K562 (cell line): ENCODE data around the gene NRXN3. TPM values are rescaled to one million over a fixed set of nuclear protein-coding genes. Genes with fewer than 3 reads are reported as not detected.

Experiments
- ATAC-seq: fragments of 200-7000 bp; cut with Tn5 transposase; 3 replicates; pipeline ENCODE4 v1.9.1; 2020; ENCODE audit warnings: moderate library complexity
- BruUV-seq: library from RNA; stranded (reverse); fragments of 400-500 nt; replicated peaks from 2 replicates; lab custom pipeline; 2021; lab: Mats Ljungman, UMichigan
- CTCF ChIA-PET: fragments of 300-600 bp; formaldehyde crosslinking; extraction: SDS; loops from one replicate; lab custom pipeline; 2021; ENCODE audit warnings: low intra/inter-chr PET ratio; lab: Yijun Ruan, JAX
- POLR2A ChIA-PET: fragments of 300-600, 350-650 bp; sonication (Branson Sonifier 250); formaldehyde crosslinking; extraction: SDS; loops from one replicate; lab custom pipeline; 2021; ENCODE audit warnings: antibody characterized with exemption, inconsistent platforms; lab: Yijun Ruan, JAX
- DNase-seq, 4 experiments: peaks; one replicate each; pipeline versions ENCODE4 v3.0.0 to v3.0.0-alpha.2; 2011 to 2018; ENCODE audit warnings: low spot score in 3 of 4, mixed read lengths in 3 of 4; ENCODE audit errors: extremely low read depth in 1 of 4
- FAIRE-seq: peaks from 2 replicates; lab custom pipeline; 2011; peaks lifted over from hg19 to GRCh38; lab: Jason Lieb, UNC
- H2AFZ ChIP-seq: 2 replicates; pipeline ENCODE4 v1.6.0; 2011; ENCODE audit warnings: low read depth, low read length, control low read depth, inconsistent platforms
- H3K27ac ChIP-seq: fragments of 200-600 bp; 3 replicates; pipeline ENCODE4 v1.8.0; 2011; ENCODE audit warnings: low read depth, mild to moderate bottlenecking, control low read depth, inconsistent platforms, low read length, moderate library complexity, mixed read lengths; ENCODE audit errors: extremely low read depth
- H3K27me3 ChIP-seq, 2 experiments: fragments of 300-600 bp in 1 of 2; 2 replicates in 1 of 2; 3 replicates in 1 of 2; pipeline versions ENCODE4 v1.6.0 to v1.8.0; 2011; ENCODE audit warnings: inconsistent platforms in 2 of 2, low read length in 2 of 2, mild to moderate bottlenecking in 1 of 2, mixed read lengths in 1 of 2, moderate library complexity in 1 of 2; ENCODE audit not compliant: control insufficient read depth in 2 of 2, insufficient read depth in 2 of 2
- H3K36me3 ChIP-seq: fragments of 300-600 bp; 3 replicates; pipeline ENCODE4 v1.8.0; 2011; ENCODE audit warnings: mild to moderate bottlenecking, low read length, inconsistent platforms; ENCODE audit not compliant: control insufficient read depth, insufficient read depth
- H3K4me1 ChIP-seq, 2 experiments: fragments of 200-600 bp in 1 of 2; replicated peaks in 1 of 2; 2 replicates in 1 of 2; 3 replicates in 1 of 2; pipeline versions ENCODE4 v1.5.1 to v1.8.0; 2011; ENCODE audit warnings: inconsistent platforms in 2 of 2, low read length in 2 of 2, mild to moderate bottlenecking in 1 of 2, mixed read lengths in 1 of 2, moderate library complexity in 1 of 2; ENCODE audit not compliant: control insufficient read depth in 2 of 2, insufficient read depth in 2 of 2
- H3K4me2 ChIP-seq: 2 replicates; pipeline ENCODE4 v1.6.1; 2011; ENCODE audit warnings: low read length, control low read depth, inconsistent platforms, mixed read lengths; ENCODE audit not compliant: insufficient read depth
- H3K4me3 ChIP-seq: fragments of 200-600 bp; sonication (generic), shearing (Covaris generic); 2 replicates; pipeline ENCODE4 v1.5.1; 2016; ENCODE audit warnings: control low read depth, inconsistent platforms
- H3K79me2 ChIP-seq: fragments of 200-600 bp; 3 replicates; pipeline ENCODE4 v1.8.0; 2011; ENCODE audit warnings: low read length, inconsistent platforms; ENCODE audit not compliant: control insufficient read depth, insufficient read depth
- H3K9ac ChIP-seq, 2 experiments: 2 replicates each; pipeline versions ENCODE4 v1.6.0 to v1.6.1; 2011; ENCODE audit warnings: low read depth in 2 of 2, low read length in 2 of 2, control low read depth in 1 of 2, inconsistent platforms in 1 of 2, mild to moderate bottlenecking in 1 of 2, mixed read lengths in 1 of 2; ENCODE audit not compliant: insufficient read depth in 1 of 2
- H3K9me1 ChIP-seq: one replicate; pipeline ENCODE4 v1.6.0; 2011; ENCODE audit warnings: inconsistent platforms, mild to moderate bottlenecking, low read length, moderate library complexity; ENCODE audit not compliant: control insufficient read depth, insufficient read depth
- H3K9me3 ChIP-seq: replicated peaks from 2 replicates; pipeline ENCODE4 v1.5.1; 2011; ENCODE audit warnings: low read depth, low read length, inconsistent platforms; ENCODE audit not compliant: control insufficient read depth, insufficient read depth
- H4K20me1 ChIP-seq: replicated peaks from 2 replicates; pipeline ENCODE4 v1.6.1; 2011; ENCODE audit warnings: low read length, inconsistent platforms, mixed read lengths; ENCODE audit not compliant: control insufficient read depth, insufficient read depth
- NFXL1 ChIP-seq: fragments of 450-650 bp; formaldehyde crosslinking; IDR thresholded peaks from 2 replicates; pipeline ENCODE4 v1.4.0; 2021; ENCODE audit warnings: mild to moderate bottlenecking
- SMARCB1 ChIP-seq: IDR thresholded peaks from 2 replicates; pipeline ENCODE4 v1.6.1; 2011; ENCODE audit warnings: improper control_type of control experiment, low read depth; ENCODE audit not compliant: insufficient read length
- WGBS: fragments of 100-300 bp; shearing (Covaris generic); methylation state at CpG from one replicate; pipeline ENCODE4 v1.1.6; 2016; ENCODE audit warnings: low coverage, mixed read lengths; ENCODE audit not compliant: insufficient coverage; ENCODE audit errors: missing lambda C conversion rate; 5-methylcytosine and 5-hydroxymethylcytosine counted together
- in situ Hi-C: fragments of 300-500 bp; cut with MboI; formaldehyde crosslinking; loops from 4 replicates; pipeline ENCODE4 v1.15.0; 2018; ENCODE audit warnings: inconsistent platforms, mixed read lengths
- intact Hi-C: fragments of 100-400 bp; cut with micrococcal nuclease; formaldehyde crosslinking; loops from 2 replicates; pipeline ENCODE4 v1.14.2; 2022
- polyA plus RNA-seq, 8 experiments: library from polyadenylated mRNA; depleted of rRNA in 4 of 8; stranded (reverse) in 5 of 8; unstranded in 3 of 8; fragments of >200 nt; fragmentation: Nextera tagmentation in 2 of 8; fragmentation: Illumina TruSeq in 1 of 8; extraction: Ambion mirVana in 2 of 8; extraction: Trizol in 1 of 8; gene quantifications; 2 replicates each; pipeline versions ENCODE4 v1.2.1 to v1.2.3, GENCODE V29; 2011 to 2014; ENCODE audit warnings: inconsistent platforms in 1 of 8, missing spikeins in 1 of 8
- total RNA-seq, 7 experiments: library from RNA; depleted of rRNA in 6 of 7; stranded (reverse); fragments of >200 nt in 6 of 7; fragmentation: Illumina TruSeq in 2 of 7; extraction: Trizol in 2 of 7; gene quantifications; 2 replicates each; pipeline versions ENCODE4 v1.2.1 to v1.2.3, GENCODE V29; 2011 to 2021; ENCODE audit warnings: low replicate concordance in 1 of 7
- TF ChIP-seq, protein P1 (sequence below): fragments of 450-650 bp; formaldehyde crosslinking; IDR thresholded peaks from 2 replicates; pipeline ENCODE4 v1.4.0; 2020; ENCODE audit warnings: mild to moderate bottlenecking, mixed read lengths

The NRXN3 gene
- total and polyA plus RNA-seq, 9 of the 15 experiments (the other 6 are each of a cell fraction or from before 2014, with no cell fraction given) = 0.09 TPM; not detected in 8

DNA sequence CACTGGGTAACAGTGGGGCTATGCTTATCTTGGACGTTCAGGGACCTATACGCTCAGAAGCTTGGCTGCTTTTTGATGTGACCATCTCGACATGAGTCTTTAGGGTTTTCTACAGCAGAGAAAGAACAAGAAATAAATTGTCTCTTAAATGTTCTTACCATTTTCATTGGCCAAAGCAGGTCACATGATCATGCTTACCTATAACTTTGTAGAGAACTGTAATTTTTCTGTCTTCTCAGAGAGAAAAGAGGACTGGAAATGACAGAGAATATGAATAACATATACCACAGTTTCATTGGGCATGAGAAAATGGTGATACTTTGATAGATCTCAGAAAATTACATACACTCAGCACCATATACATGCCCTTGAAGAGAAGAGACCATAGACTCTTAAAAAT, 390.9 kb downstream of the NRXN3 start:
- ATAC-seq (no peak), DNase-seq (no peak)
- no peak overlapping the region for H3K4me2 ChIP-seq
- no peaks in the 10 kb centered on the region for H3K9me1 ChIP-seq
- POLR2A ChIA-PET = no interaction called here
- H3K36me3 ChIP-seq = no peaks in the 10 kb centered on the region
- no TSS peak for BruUV-seq
- H3K27ac ChIP-seq = no peak overlapping the region
- no peaks in the 10 kb centered on the region for H3K4me1 ChIP-seq
- H3K9ac ChIP-seq = no peak overlapping the region
- H3K9me3 ChIP-seq = no peaks in the 10 kb centered on the region
- 0% methylated on average over 3 of the region's 3 CpGs for WGBS
- H4K20me1 ChIP-seq = no peaks in the 10 kb centered on the region
- TF ChIP-seq NFXL1 (CRISPR knock-in tag) = no peak
- TF ChIP-seq, protein P1, sequence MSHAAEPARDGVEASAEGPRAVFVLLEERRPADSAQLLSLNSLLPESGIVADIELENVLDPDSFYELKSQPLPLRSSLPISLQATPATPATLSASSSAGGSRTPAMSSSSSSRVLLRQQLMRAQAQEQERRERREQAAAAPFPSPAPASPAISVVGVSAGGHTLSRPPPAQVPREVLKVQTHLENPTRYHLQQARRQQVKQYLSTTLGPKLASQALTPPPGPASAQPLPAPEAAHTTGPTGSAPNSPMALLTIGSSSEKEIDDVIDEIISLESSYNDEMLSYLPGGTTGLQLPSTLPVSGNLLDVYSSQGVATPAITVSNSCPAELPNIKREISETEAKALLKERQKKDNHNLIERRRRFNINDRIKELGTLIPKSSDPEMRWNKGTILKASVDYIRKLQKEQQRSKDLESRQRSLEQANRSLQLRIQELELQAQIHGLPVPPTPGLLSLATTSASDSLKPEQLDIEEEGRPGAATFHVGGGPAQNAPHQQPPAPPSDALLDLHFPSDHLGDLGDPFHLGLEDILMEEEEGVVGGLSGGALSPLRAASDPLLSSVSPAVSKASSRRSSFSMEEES (CRISPR knock-in tag) = peak; percentile 54
- TF ChIP-seq SMARCB1 = no peak
- TF ChIP-seq, all 486 proteins: peak for 1
- Histone ChIP-seq H3K4me3 (no peak overlapping the region), H2AFZ (no peak overlapping the region), H3K27me3 (no peaks in the 10 kb centered on the region), H3K79me2 (no peaks in the 10 kb centered on the region)
- in situ Hi-C loops = no loop called here
- CTCF ChIA-PET = no interaction called here
- intact Hi-C loops = loop anchor here (10.0 kb wide), 1 partner anchor 396 kb away; no protein-coding TSS in a partner anchor
- no peak for FAIRE-seq
